ENCODE data around the gene ATP6V0A1. TPM values are rescaled to one million over a fixed set of nuclear protein-coding genes. Genes with fewer than 3 reads are reported as not detected.
A peak's percentile ranks its signal among the peaks of the same experiment; 100 is the strongest.

The ATP6V0A1 gene
- total RNA-seq, 1 donor from 2014 or later = 40.4 TPM

- TF ChIP-seq EZH2phosphoT487 (IDR thresholded peaks at IDR 0.05) (no peak), EZH2 (IDR thresholded peaks at IDR 0.05) (no peak), CTCF (IDR thresholded peaks at IDR 0.05) (no peak)
- H3K36me3 ChIP-seq = no peaks in the 10 kb centered on the region
- no peaks in the 10 kb centered on the region for H3K9me3 Mint-ChIP-seq
Measured at GRCh38 chr17:42547001-42547461, 88.4 kb downstream of the ATP6V0A1 start.

GRCh38 chr17:42547698-42548069, 89.0 kb downstream of the ATP6V0A1 start:
- Histone ChIP-seq H3K9me3 (ENCODE audit: low read depth) (no peaks in the 10 kb centered on the region), H3K4me1 (peaks cover 6% of the 10 kb centered on the region), H4K20me1 (ENCODE audit: low read depth) (peaks cover 5% of the 10 kb centered on the region), H3K79me2 (ENCODE audit: low read depth) (no peaks in the 10 kb centered on the region), H2AFZ (replicated peaks) (no peak overlapping the region), H3K36me3 (no peaks in the 10 kb centered on the region), H3K27ac (no peak overlapping the region), H3K4me3 (no peak overlapping the region), H3K9ac (no peak overlapping the region), H3F3A (ENCODE audit: low read depth) (peaks cover 20% of the 10 kb centered on the region), H3K4me2 (peak overlapping the region; percentile 65), H3K27me3 (no peaks in the 10 kb centered on the region)
- peaks cover 14% of the 10 kb centered on the region for H3K4me1 Mint-ChIP-seq
- H3K9me3 Mint-ChIP-seq = no peaks in the 10 kb centered on the region
- peaks cover 5% of the 10 kb centered on the region for H3K27me3 Mint-ChIP-seq (ENCODE audit: insufficient read depth, low read depth)
- TF ChIP-seq EZH2 (IDR thresholded peaks at IDR 0.05) (no peak), CTCF (IDR thresholded peaks at IDR 0.05) (no peak), EZH2phosphoT487 (IDR thresholded peaks at IDR 0.05) (no peak)
- DNase-seq (ENCODE audit: low spot score) = no peak
- H3K36me3 Mint-ChIP-seq = peaks cover 2% of the 10 kb centered on the region
- H3K27ac Mint-ChIP-seq = no peak overlapping the region
- no peak overlapping the region for H3K4me3 Mint-ChIP-seq

More at GRCh38 chr17:42547001-42547461, 88.4 kb downstream of the ATP6V0A1 start:
- H3K9me3 ChIP-seq (ENCODE audit: low read depth) = no peaks in the 10 kb centered on the region
- H3K27me3 ChIP-seq = no peaks in the 10 kb centered on the region
- H3K27ac Mint-ChIP-seq = no peak overlapping the region
- no peak overlapping the region for H3K4me3 Mint-ChIP-seq
- no peak overlapping the region for H3K27ac ChIP-seq
- H3F3A ChIP-seq (ENCODE audit: low read depth) = peaks cover 20% of the 10 kb centered on the region
- H3K9ac ChIP-seq = no peak overlapping the region
- no peak overlapping the region for H2AFZ ChIP-seq (replicated peaks)
- H3K79me2 ChIP-seq (ENCODE audit: low read depth) = no peaks in the 10 kb centered on the region
- no peak for DNase-seq (ENCODE audit: low spot score)
- H4K20me1 ChIP-seq (ENCODE audit: low read depth) = peaks cover 5% of the 10 kb centered on the region
- H3K27me3 Mint-ChIP-seq (ENCODE audit: insufficient read depth, low read depth) = peaks cover 5% of the 10 kb centered on the region
- peaks cover 14% of the 10 kb centered on the region for H3K4me1 Mint-ChIP-seq
- H3K36me3 Mint-ChIP-seq = peaks cover 2% of the 10 kb centered on the region
- H3K4me3 ChIP-seq = no peak overlapping the region
- no peak overlapping the region for H3K4me2 ChIP-seq
- peaks cover 6% of the 10 kb centered on the region for H3K4me1 ChIP-seq

GRCh38 chr17:42548070-42548837, 89.6 kb downstream of the ATP6V0A1 start:
- Histone ChIP-seq H3K4me3 (peak overlapping the region; percentile 56), H3K27ac (no peak overlapping the region), H3K9ac (no peak overlapping the region), H3K9me3 (ENCODE audit: low read depth) (no peaks in the 10 kb centered on the region), H3K4me1 (peaks cover 6% of the 10 kb centered on the region), H4K20me1 (ENCODE audit: low read depth) (peaks cover 9% of the 10 kb centered on the region), H3K27me3 (no peaks in the 10 kb centered on the region), H3K36me3 (no peaks in the 10 kb centered on the region), H2AFZ (replicated peaks) (no peak overlapping the region), H3K79me2 (ENCODE audit: low read depth) (no peaks in the 10 kb centered on the region), H3K4me2 (peak overlapping the region; percentile 65), H3F3A (ENCODE audit: low read depth) (peaks cover 22% of the 10 kb centered on the region)
- Mint-ChIP-seq H3K4me1 (peaks cover 15% of the 10 kb centered on the region), H3K27ac (no peak overlapping the region), H3K36me3 (peaks cover 2% of the 10 kb centered on the region), H3K27me3 (ENCODE audit: insufficient read depth, low read depth) (peaks cover 5% of the 10 kb centered on the region), H3K4me3 (peak overlapping the region; percentile 65), H3K9me3 (no peaks in the 10 kb centered on the region)
- DNase-seq (ENCODE audit: low spot score) = peak; percentile 90
- TF ChIP-seq CTCF (IDR thresholded peaks at IDR 0.05) (peak; percentile 59), EZH2phosphoT487 (IDR thresholded peaks at IDR 0.05) (peak; percentile 7), EZH2 (IDR thresholded peaks at IDR 0.05) (no peak)

Data from neural progenitor cell (in vitro differentiated cells).